B cell (primary cell): ENCODE measurements around the gene ART4. TPM values are rescaled to one million over a fixed set of nuclear protein-coding genes. Genes with fewer than 3 reads are reported as not detected.

Experiments
- ATAC-seq: fragments of 200-7000 bp; cut with Tn5 transposase; one replicate; pipeline ENCODE4 v1.10.0; 2021; ENCODE audit warnings: low read depth, mild to moderate bottlenecking, moderate number of reproducible peaks, moderate library complexity
- CTCF ChIA-PET: fragments of 350-600 bp; sonication (Branson Sonifier 250); formaldehyde crosslinking; loops from one replicate; lab custom pipeline; 2021; ENCODE audit warnings: antibody characterized with exemption, inconsistent platforms; lab: Charles Lee
- POLR2A ChIA-PET: fragments of 350-600 bp; sonication (Branson Sonifier 250); formaldehyde crosslinking; loops from one replicate; lab custom pipeline; 2021; ENCODE audit warnings: antibody characterized with exemption; lab: Charles Lee
- DNase-seq: peaks from one replicate; pipeline ENCODE4 v3.0.0; 2013
- H2AFZ ChIP-seq: 2 replicates; pipeline ENCODE4 v1.6.1; 2012; ENCODE audit warnings: mild to moderate bottlenecking, low read depth, low read length; ENCODE audit not compliant: insufficient read depth, poor library complexity, severe bottlenecking
- H3K27ac ChIP-seq, 2 donors: 1 replicate in 1 of 2; 2 replicates in 1 of 2; pipeline ENCODE4 v1.5.1; 2012 to 2013; ENCODE audit warnings: low read length in 2 of 2, mild to moderate bottlenecking in 2 of 2, moderate library complexity in 1 of 2
- H3K27me3 ChIP-seq, 4 experiments: fragments of 200-600 bp in 1 of 4; sonication (generic) in 1 of 4; replicated peaks in 1 of 4; 1 replicate in 2 of 4; 2 replicates in 2 of 4; pipeline versions ENCODE4 v1.6.1 to v1.7.0; 2013 to 2016; ENCODE audit warnings: low read length in 3 of 4, mild to moderate bottlenecking in 2 of 4, mixed read lengths in 1 of 4, moderate library complexity in 1 of 4; ENCODE audit not compliant: insufficient read depth in 4 of 4, control insufficient read depth in 3 of 4; ENCODE audit errors: control extremely low read depth in 1 of 4
- H3K36me3 ChIP-seq, 2 experiments: replicated peaks in 1 of 2; 1 replicate in 1 of 2; 2 replicates in 1 of 2; pipeline versions ENCODE4 v1.6.1 to v1.7.1; 2013; ENCODE audit warnings: low read length in 1 of 2; ENCODE audit not compliant: insufficient read depth in 2 of 2, control insufficient read depth in 1 of 2; ENCODE audit errors: control extremely low read depth in 1 of 2, extremely low read depth in 1 of 2
- H3K4me1 ChIP-seq, 2 donors: fragments of 200-600 bp in 1 of 2; sonication (generic) in 1 of 2; 1 replicate in 1 of 2; 2 replicates in 1 of 2; pipeline versions ENCODE4 v1.5.1 to v1.6.1; 2013 to 2017; ENCODE audit warnings: low read length in 2 of 2; ENCODE audit not compliant: control insufficient read depth in 2 of 2, insufficient read depth in 2 of 2
- H3K4me2 ChIP-seq: replicated peaks from 2 replicates; pipeline ENCODE3; 2012; ENCODE audit warnings: mild to moderate bottlenecking, low read depth, low read length; ENCODE audit not compliant: poor library complexity, severe bottlenecking
- H3K4me3 ChIP-seq, 5 experiments: fragments of 200-600 bp in 1 of 5; sonication (generic) in 1 of 5; 1 replicate in 3 of 5; 2 replicates in 2 of 5; pipeline versions ENCODE4 v1.5.1 to v1.7.0; 2011 to 2016; ENCODE audit warnings: low read length in 4 of 5, mild to moderate bottlenecking in 4 of 5, low read depth in 2 of 5, control low read depth in 1 of 5, moderate library complexity in 1 of 5; ENCODE audit not compliant: insufficient read depth in 1 of 5; ENCODE audit errors: control extremely low read depth in 1 of 5, extremely low read depth in 1 of 5
- H3K79me2 ChIP-seq: fragments of 200-600 bp; sonication (generic); one replicate; pipeline ENCODE4 v1.6.0; 2016; ENCODE audit warnings: low read length; ENCODE audit not compliant: control insufficient read depth, insufficient read depth
- H3K9ac ChIP-seq: fragments of 200-600 bp; sonication (generic); 2 replicates; pipeline ENCODE4 v1.6.1; 2017; ENCODE audit warnings: mild to moderate bottlenecking, low read length, moderate library complexity
- H3K9me3 ChIP-seq, 3 donors: one replicate each; pipeline versions ENCODE4 v1.6.1 to v1.7.1; 2013; ENCODE audit warnings: low read length in 2 of 3; ENCODE audit not compliant: control insufficient read depth in 2 of 3, insufficient read depth in 1 of 3; ENCODE audit errors: control extremely low read depth in 1 of 3
- H4K20me1 ChIP-seq: 2 replicates; pipeline ENCODE4 v1.6.0; 2012; ENCODE audit warnings: mild to moderate bottlenecking, low read length; ENCODE audit not compliant: insufficient read depth, control insufficient read depth, poor library complexity, severe bottlenecking
- H3K27ac Mint-ChIP-seq: one replicate; pipeline ENCODE4 v1.8.0; 2021; ENCODE audit warnings: mixed read lengths
- H3K27me3 Mint-ChIP-seq: one replicate; pipeline ENCODE4 v1.8.0; 2021; ENCODE audit warnings: mixed read lengths
- H3K4me1 Mint-ChIP-seq: one replicate; pipeline ENCODE4 v1.8.0; 2021; ENCODE audit warnings: mixed read lengths
- H3K4me3 Mint-ChIP-seq: one replicate; pipeline ENCODE4 v1.8.0; 2021; ENCODE audit warnings: mixed read lengths
- H3K9me3 Mint-ChIP-seq: one replicate; pipeline ENCODE4 v1.8.0; 2022; ENCODE audit warnings: mixed read lengths; ENCODE audit not compliant: insufficient read depth
- EZH2 ChIP-seq: IDR thresholded peaks from 2 replicates; pipeline ENCODE4 v1.6.1; 2012; ENCODE audit warnings: borderline replicate concordance, low read depth, mild to moderate bottlenecking, moderate library complexity, low read length; ENCODE audit not compliant: insufficient read depth, poor library complexity, severe bottlenecking
- WGBS: methylation state at CpG from one replicate; pipeline ENCODE4 v1.1.5; 2013; ENCODE audit warnings: missing lambda C conversion rate; ENCODE audit not compliant: insufficient coverage; 5-methylcytosine and 5-hydroxymethylcytosine counted together
- intact Hi-C: fragments of 100-400 bp; cut with micrococcal nuclease; formaldehyde crosslinking; loops from one replicate; pipeline ENCODE4 v1.10.0; 2022
- polyA plus RNA-seq: library from polyadenylated mRNA; depleted of rRNA; stranded (reverse); fragments of >200 nt; gene quantifications from 2 replicates; pipeline ENCODE4 v1.2.3, GENCODE V29; 2012
- total RNA-seq, 2 donors: library from RNA; stranded (reverse); fragments of 120-200 nt in 1 of 2; gene quantifications; 1 replicate in 1 of 2; 2 replicates in 1 of 2; pipeline versions ENCODE4 v1.2.3 to v1.2.4, GENCODE V29; 2013 to 2022
- TF ChIP-seq, protein P1 (sequence below): fragments of 200-600 bp; IDR thresholded peaks from one replicate; pipeline ENCODE4 v1.8.0; 2022; ENCODE audit warnings: antibody characterized with exemption, mild to moderate bottlenecking

Gene ART4
- total and polyA plus RNA-seq, 2 donors (not counting 1 experiment from before 2014, with no cell fraction given), result not detected

GRCh38 chr12:14781563-14781962 is 61.8 kb downstream of the ART4 start:
- Histone ChIP-seq H3K4me2 (no peak overlapping the region), H3K9ac (no peak overlapping the region), H4K20me1 (no peaks in the 10 kb centered on the region), H3K4me3 (no peak overlapping the region), H2AFZ (no peak overlapping the region), H3K27ac (no peak overlapping the region), H3K9me3 (no peaks in the 10 kb centered on the region), H3K27me3 (no peaks in the 10 kb centered on the region), H3K36me3 (peaks cover 7 to 11% of the 10 kb centered on the region in 2 experiments), H3K79me2 (no peaks in the 10 kb centered on the region), H3K4me1 (no peaks in the 10 kb centered on the region)
- Mint-ChIP-seq H3K4me3 (no peak overlapping the region), H3K27ac (no peak overlapping the region), H3K27me3 (no peaks in the 10 kb centered on the region), H3K4me1 (peaks cover 2% of the 10 kb centered on the region), H3K9me3 (no peaks in the 10 kb centered on the region)
- no peak for TF ChIP-seq EZH2
- TF ChIP-seq, protein P1, sequence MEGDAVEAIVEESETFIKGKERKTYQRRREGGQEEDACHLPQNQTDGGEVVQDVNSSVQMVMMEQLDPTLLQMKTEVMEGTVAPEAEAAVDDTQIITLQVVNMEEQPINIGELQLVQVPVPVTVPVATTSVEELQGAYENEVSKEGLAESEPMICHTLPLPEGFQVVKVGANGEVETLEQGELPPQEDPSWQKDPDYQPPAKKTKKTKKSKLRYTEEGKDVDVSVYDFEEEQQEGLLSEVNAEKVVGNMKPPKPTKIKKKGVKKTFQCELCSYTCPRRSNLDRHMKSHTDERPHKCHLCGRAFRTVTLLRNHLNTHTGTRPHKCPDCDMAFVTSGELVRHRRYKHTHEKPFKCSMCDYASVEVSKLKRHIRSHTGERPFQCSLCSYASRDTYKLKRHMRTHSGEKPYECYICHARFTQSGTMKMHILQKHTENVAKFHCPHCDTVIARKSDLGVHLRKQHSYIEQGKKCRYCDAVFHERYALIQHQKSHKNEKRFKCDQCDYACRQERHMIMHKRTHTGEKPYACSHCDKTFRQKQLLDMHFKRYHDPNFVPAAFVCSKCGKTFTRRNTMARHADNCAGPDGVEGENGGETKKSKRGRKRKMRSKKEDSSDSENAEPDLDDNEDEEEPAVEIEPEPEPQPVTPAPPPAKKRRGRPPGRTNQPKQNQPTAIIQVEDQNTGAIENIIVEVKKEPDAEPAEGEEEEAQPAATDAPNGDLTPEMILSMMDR, result no peak
- intact Hi-C loops, result no loop called here
- ChIA-PET CTCF (interaction anchor here (1.1 to 1.3 kb wide), 3 partner anchors 11 to 22 kb away, joined by 3 to 7 read pairs (median 4); partner anchors contain the start of genes C12orf60 and WBP11), POLR2A (no interaction called here)
- no peak for DNase-seq
- ATAC-seq, result no peak
- 100% methylated on average over 1 of the region's 2 CpGs for WGBS

DNA sequence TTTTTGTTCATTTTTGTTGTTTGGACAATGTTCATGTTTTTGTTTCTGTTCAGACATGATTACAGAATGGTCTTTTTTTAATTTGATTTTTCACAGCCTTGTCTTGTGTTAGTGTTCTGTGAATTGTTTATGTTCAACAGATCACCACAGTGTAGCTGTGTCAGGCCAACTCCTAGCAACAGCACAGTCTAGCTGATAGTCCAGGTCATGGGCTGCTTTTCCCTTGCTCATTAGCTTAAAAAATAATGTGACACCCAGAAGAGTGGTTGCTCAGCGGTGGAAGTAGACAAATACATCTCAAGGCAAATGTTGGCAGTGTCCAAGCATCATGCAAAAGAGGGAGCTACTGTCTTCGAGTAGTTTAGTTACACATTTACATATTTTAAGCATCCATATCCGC is 62.5 kb downstream of the ART4 start:
- ChIA-PET POLR2A (interaction anchor here (0.7 to 1.2 kb wide), 2 partner anchors 23 to 106 kb away, joined by 3 to 4 read pairs; partner anchors contain the start of genes C12orf60 and WBP11), CTCF (interaction anchor here (1.1 to 1.3 kb wide), 2 partner anchors 10 to 11 kb away, joined by 3 to 4 read pairs; a partner anchor contains a TSS)
- Histone ChIP-seq H3K4me3 (no peak overlapping the region), H3K79me2 (no peaks in the 10 kb centered on the region), H3K27ac (no peak overlapping the region), H3K4me2 (no peak overlapping the region), H3K9me3 (no peaks in the 10 kb centered on the region), H3K27me3 (no peaks in the 10 kb centered on the region), H3K4me1 (no peaks in the 10 kb centered on the region), H2AFZ (no peak overlapping the region), H3K36me3 (peaks cover 5 to 6% of the 10 kb centered on the region in 2 experiments), H3K9ac (no peak overlapping the region), H4K20me1 (no peaks in the 10 kb centered on the region)
- DNase-seq (no peak), ATAC-seq (no peak)
- H3K9me3 Mint-ChIP-seq, result no peaks in the 10 kb centered on the region
- peaks cover 5% of the 10 kb centered on the region for H3K4me1 Mint-ChIP-seq
- WGBS, result no CpG with 5 or more reads among the region's 3 CpGs
- no peak for TF ChIP-seq EZH2
- TF ChIP-seq, protein P1, result no peak
- no peaks in the 10 kb centered on the region for H3K27me3 Mint-ChIP-seq
- no peak overlapping the region for H3K4me3 Mint-ChIP-seq
- intact Hi-C loops, result no loop called here
- H3K27ac Mint-ChIP-seq, result no peak overlapping the region
